Measurements from ENCODE around the gene ARHGAP25.

The ARHGAP25 gene

DNA sequence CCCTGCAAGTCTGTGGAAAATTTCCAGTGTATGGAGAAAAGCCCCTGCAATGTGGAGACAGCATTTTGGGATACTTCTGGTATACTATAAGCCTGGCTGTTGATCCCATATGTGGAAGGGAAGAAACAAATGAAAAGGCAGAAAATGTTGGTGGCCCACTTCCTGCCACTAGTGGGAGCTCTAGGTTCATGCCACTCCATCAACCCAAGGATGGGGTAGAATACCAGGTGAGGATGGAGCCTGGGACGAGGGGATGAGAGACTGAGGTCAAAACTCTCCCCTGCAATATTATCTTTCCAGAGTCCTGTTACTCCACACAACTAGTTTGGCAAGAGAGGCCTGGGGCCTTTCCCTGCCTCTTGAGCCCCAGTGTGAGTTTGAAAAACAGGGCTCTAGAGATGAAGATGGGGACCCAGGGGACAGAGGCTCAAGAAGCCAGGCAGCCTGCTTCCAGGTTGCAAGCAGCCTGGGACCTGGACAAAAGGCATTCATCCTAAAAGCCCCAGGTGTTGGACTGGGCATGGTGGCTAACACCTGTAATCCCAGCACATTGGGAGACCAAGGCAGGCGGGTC, 104.7 kb downstream of the ARHGAP25 start:
- peak in 1 of 2 experiments; percentile 3 for DNase-seq (ENCODE audit: low read depth in 1 of 2, low spot score in 1 of 2)
- no peak for TF ChIP-seq JUND (IDR thresholded peaks at IDR 0.05; ENCODE audit: low read depth)
- in situ Hi-C loops (cut with HindIII; ENCODE audit: low pct_unique_long_range_greater_than_20kb, low sequenced_read_pairs): no loop called here

DNA sequence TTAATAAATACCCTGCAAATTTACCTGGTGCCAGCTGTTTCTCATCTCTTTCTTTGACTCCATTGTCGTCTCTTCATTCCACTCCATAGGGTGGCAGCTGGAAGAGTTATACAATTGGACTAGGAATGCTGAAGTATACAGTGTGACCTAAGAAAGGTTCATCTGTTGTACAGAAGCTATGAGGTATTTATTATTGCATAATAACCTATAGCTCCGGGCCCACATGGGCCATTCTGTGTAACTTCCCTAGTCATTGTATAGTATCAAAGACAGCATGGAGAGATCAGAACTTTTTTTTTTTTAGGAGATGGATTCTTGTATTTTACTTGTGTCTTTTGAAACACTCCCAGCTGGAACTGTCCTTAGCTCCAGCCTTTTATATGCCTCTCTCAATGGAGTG, 110.4 kb downstream of the ARHGAP25 start:
- no peak for DNase-seq (ENCODE audit: low read depth in 1 of 2, low spot score in 1 of 2)
- no peak for TF ChIP-seq JUND (IDR thresholded peaks at IDR 0.05; ENCODE audit: low read depth)
- in situ Hi-C loops (cut with HindIII; ENCODE audit: low pct_unique_long_range_greater_than_20kb, low sequenced_read_pairs): no loop called here

DNA sequence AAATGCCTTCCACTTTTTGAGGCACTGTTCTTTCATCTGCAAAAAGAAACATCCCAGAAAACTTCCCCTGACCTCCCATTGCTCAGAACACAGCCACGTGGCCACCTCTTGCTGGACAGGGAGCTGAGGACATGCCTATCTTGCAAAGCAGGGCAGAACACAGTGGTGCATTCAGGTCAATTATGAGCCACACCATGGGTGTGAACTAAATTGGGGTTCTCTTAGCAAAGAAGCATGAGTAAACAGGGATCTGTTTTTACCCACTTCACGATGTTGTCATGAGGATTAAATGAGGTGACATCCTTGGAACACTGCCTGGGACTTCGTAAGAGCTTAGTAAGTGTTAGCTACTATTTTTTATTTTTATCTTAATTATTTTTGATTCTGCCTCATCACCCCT, 111.5 kb downstream of the ARHGAP25 start:
- TF ChIP-seq JUND (IDR thresholded peaks at IDR 0.05; ENCODE audit: low read depth): no peak
- DNase-seq (ENCODE audit: low read depth in 1 of 2, low spot score in 1 of 2): no peak
- in situ Hi-C loops (cut with HindIII; ENCODE audit: low pct_unique_long_range_greater_than_20kb, low sequenced_read_pairs): no loop called here

DNA sequence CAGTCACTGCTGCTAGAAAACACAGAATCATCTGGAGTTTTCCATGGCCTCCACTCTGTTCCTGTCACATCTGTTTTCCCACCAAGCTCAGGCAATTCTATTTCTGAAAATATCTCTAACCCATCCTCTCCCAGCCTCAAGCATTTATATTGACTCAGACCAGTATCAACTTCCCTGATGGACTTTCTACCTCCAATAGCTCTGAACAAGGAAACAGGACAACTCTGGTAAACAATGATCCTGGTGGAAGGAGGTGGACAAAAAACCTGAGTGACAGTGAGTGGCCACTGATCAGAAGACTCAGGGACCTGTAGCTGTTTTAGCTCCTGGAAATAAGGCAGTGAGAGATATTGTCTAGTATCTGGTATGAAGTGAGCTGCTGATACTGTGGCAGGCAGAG, 113.1 kb downstream of the ARHGAP25 start:
- in situ Hi-C loops (cut with HindIII; ENCODE audit: low pct_unique_long_range_greater_than_20kb, low sequenced_read_pairs): no loop called here
- no peak for DNase-seq (ENCODE audit: low read depth in 1 of 2, low spot score in 1 of 2)
- TF ChIP-seq JUND (IDR thresholded peaks at IDR 0.05; ENCODE audit: low read depth): no peak

DNA sequence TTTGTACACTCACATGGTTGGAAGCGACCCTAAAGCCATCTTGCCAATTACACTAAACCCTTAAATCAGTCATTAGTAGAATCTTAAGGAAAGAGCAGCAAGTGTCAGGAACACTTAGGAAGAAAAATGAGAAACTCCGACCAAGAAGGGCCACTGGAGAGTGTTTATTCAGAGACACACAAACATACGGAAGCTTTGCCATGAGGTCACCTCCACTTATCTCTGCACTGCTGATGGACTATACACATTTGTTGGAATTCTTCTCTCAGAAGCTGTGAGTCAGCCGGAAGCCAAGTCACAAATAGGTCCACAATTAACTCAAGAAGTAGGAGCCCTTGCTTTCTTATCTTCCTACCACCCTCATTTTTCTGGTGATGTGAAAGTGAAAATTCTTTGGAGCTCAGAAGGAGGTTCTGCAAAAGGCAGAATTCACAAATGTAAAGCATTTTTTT, 115.0 kb downstream of the ARHGAP25 start:
- in situ Hi-C loops (cut with HindIII; ENCODE audit: low pct_unique_long_range_greater_than_20kb, low sequenced_read_pairs): no loop called here
- TF ChIP-seq JUND (IDR thresholded peaks at IDR 0.05; ENCODE audit: low read depth): no peak
- DNase-seq (ENCODE audit: low read depth in 1 of 2, low spot score in 1 of 2): no peak

DNA sequence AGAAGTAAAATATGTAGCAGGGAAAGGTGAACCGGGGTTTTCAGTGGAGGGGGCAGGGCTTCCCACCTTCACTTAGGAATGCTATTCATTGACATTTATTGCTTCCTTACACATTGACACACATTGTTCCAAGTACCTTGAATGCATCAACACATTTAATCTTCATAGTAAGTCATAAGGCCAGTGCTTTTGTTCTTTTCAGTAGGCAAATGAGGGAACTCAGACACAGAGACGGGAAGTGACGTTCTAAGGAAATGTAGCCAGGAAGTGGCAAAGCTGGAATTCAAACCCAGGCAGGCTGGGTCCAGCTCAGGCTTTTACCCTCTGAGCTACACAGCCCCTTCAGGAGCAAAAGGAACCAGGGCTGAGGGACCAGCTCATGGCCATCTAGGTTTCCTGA, 115.9 kb downstream of the ARHGAP25 start:
- TF ChIP-seq JUND (IDR thresholded peaks at IDR 0.05; ENCODE audit: low read depth): no peak
- in situ Hi-C loops (cut with HindIII; ENCODE audit: low pct_unique_long_range_greater_than_20kb, low sequenced_read_pairs): no loop called here
- DNase-seq (ENCODE audit: low read depth in 1 of 2, low spot score in 1 of 2): no peak

DNA sequence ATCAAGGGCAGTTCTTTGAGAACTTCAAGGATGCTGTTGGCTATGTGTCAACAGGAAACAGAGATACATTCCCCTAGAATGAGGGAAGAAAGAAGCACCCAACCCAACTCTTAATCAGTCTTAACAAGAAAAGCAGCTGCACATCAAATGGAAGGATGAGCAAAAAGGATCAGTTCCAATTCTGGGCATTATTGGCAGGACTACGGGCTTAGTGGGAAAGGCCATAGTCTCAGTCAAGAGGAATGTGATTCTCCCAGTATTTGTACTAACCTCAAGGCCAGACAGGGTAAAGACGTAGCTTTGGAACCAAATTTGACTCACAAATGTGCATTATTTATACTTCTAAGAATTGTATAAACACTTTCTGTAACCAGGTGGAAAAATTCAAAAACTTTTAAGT, 118.4 kb downstream of the ARHGAP25 start:
- in situ Hi-C loops (cut with HindIII; ENCODE audit: low pct_unique_long_range_greater_than_20kb, low sequenced_read_pairs): no loop called here
- no peak for DNase-seq (ENCODE audit: low read depth in 1 of 2, low spot score in 1 of 2)
- no peak for TF ChIP-seq JUND (IDR thresholded peaks at IDR 0.05; ENCODE audit: low read depth)

DNA sequence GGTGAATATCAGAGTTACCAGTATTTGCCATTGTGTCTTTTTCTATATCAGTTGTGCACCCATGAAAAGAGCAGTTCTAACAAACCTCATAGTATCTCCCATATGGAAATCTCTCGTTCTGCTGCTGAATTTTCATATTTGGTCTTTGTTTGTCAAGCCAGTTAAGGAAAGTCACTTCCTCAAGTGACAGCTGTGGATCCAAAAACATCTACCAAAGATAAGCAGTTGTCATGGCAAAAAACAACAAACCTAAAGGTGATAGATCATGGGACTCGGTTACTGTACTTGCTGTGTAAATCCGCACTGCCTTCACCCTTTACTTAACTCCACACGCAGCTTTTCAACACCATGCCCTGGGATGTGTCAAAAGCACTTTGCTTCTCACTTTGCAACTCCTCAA, 119.3 kb downstream of the ARHGAP25 start:
- in situ Hi-C loops (cut with HindIII; ENCODE audit: low pct_unique_long_range_greater_than_20kb, low sequenced_read_pairs): no loop called here
- DNase-seq (ENCODE audit: low read depth in 1 of 2, low spot score in 1 of 2): no peak
- TF ChIP-seq JUND (IDR thresholded peaks at IDR 0.05; ENCODE audit: low read depth): no peak

DNA sequence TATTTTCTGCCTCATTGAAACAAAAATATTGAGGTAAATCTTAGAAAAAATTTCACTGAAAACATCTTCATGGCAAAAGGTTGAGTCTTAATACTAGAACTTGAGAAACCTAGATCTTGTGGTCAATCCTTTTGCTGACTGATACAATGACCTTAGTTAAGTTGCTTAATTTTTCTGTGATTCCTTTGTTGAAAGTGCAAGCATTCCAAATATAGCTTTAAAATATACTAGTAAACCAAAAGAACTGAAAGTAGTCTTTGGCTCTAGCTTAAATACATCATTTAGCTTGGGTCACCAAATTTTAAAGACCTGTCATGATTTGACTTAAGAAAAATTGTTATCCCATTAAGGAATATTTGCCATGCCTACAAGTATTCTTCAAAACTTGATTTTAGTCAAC, 119.9 kb downstream of the ARHGAP25 start:
- in situ Hi-C loops (cut with HindIII; ENCODE audit: low pct_unique_long_range_greater_than_20kb, low sequenced_read_pairs): no loop called here
- no peak for TF ChIP-seq JUND (IDR thresholded peaks at IDR 0.05; ENCODE audit: low read depth)

DNA sequence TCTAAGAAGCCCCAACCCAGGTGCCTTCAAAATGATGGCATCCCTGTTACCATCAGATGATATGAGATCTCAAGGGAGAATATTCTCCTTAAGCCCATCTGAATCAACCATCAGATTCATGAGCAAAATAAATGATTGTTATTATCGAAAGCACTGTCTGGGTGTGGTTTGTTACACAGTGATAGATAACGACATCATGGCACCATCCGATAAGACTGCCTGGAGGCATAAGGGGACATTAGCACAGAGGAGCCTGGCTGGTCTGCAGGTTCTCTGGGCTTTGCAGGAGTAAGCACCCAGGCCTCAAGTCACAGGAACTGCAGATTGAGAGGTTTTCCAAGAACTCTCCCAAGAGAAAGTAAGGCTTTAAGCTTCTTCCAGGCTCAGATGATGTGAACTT, 120.9 kb downstream of the ARHGAP25 start:
- no peak for DNase-seq (ENCODE audit: low read depth in 1 of 2, low spot score in 1 of 2)
- TF ChIP-seq JUND (IDR thresholded peaks at IDR 0.05; ENCODE audit: low read depth): no peak
- in situ Hi-C loops (cut with HindIII; ENCODE audit: low pct_unique_long_range_greater_than_20kb, low sequenced_read_pairs): no loop called here

More for the DNA sequence above, 119.9 kb downstream of the ARHGAP25 start:
- no peak for DNase-seq (ENCODE audit: low read depth in 1 of 2, low spot score in 1 of 2)

DNA sequence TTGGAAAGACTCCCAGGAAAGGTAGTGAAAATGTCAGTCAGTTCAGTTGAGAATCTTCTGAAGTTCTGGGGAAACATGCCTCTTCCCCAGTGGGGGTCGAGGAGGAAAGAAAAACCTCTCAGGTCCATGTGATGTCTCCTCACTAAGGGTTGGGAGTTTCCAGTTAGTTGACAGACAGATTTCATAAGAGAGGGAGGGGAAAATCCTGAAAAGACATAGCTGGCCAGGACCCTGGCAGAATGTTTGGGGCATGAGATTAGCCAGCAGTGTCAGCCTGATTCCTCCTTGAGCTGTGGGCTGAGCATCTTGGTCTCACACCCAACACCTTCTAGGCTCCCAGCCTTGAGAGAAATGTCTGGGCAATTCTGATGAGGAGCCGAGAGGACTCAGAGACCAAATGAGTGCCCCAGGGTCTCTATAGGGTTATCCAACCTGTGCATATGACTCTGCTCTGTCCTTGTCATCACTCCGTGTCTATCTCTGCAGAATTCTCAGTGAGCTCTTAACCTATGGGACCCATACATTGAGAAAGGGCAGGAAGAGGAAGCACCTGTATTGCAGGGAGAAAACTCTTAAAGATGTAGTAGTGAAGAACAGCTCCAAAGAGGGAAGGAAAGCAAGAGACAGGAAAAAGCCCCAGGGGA, 122.7 kb downstream of the ARHGAP25 start:
- no peak for TF ChIP-seq JUND (IDR thresholded peaks at IDR 0.05; ENCODE audit: low read depth)
- no peak for DNase-seq (ENCODE audit: low read depth in 1 of 2, low spot score in 1 of 2)
- in situ Hi-C loops (cut with HindIII; ENCODE audit: low pct_unique_long_range_greater_than_20kb, low sequenced_read_pairs): no loop called here

DNA sequence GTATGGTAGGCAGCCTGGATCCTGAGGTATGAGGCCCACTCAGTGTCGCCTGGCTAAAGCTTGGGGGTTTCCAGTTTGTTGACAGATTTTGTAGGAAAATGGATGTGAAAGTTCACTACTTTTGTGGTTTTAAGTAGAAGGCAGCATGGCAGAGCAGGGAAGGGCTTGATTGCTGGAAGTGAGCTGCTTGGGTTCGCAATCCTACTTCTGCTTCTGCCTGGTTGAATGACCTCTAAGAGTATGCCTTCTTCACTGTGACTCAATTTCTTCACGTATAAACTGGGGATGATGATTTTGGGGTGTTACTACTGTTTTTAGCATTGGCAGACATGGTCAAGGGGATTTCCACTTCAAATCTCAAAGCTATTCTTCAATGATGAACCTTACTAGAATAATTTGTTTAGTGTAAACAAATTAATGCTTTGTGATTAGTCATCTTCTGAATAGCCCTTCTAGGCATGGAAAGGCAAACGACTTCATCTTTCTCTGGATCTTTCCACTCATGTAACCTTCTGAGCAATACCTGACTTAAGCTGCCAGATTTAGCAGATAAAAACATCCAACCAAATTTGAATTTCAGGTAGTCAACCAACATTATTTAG, 123.3 kb downstream of the ARHGAP25 start:
- TF ChIP-seq JUND (IDR thresholded peaks at IDR 0.05; ENCODE audit: low read depth): no peak
- in situ Hi-C loops (cut with HindIII; ENCODE audit: low pct_unique_long_range_greater_than_20kb, low sequenced_read_pairs): no loop called here
- no peak for DNase-seq (ENCODE audit: low read depth in 1 of 2, low spot score in 1 of 2)

DNA sequence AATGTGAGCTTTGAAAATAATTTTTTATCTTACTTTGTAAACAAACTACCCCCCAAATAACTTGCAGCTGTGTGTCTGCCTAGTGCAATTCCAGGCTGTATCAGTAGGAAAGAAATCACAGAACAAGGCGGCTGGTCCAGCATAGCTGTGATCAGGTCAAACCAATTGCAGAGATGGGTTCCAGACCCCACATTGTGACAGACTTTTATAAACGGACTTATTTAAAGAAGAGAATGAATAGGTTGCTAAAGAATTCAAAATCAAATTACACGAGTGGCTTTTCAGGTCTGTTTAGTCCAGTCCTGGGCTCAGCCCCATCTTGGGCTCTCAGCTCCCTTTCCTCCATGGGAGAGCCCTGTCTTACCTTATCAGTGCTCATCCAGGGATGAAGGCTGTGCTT, 125.5 kb downstream of the ARHGAP25 start:
- DNase-seq (ENCODE audit: low read depth in 1 of 2, low spot score in 1 of 2): no peak
- in situ Hi-C loops (cut with HindIII; ENCODE audit: low pct_unique_long_range_greater_than_20kb, low sequenced_read_pairs): no loop called here
- TF ChIP-seq JUND (IDR thresholded peaks at IDR 0.05; ENCODE audit: low read depth): no peak

Data from T47D (cell line).